CD14-positive monocyte (primary cell): ENCODE measurements around the gene SH3RF1. TPM values are rescaled to one million over a fixed set of nuclear protein-coding genes. Genes with fewer than 3 reads are reported as not detected.

Experiments used
- DNase-seq, 3 donors: peaks; one replicate each; pipeline ENCODE4 v3.0.0-alpha.2; 2011 to 2022
- H2AFZ ChIP-seq: 2 replicates; pipeline ENCODE4 v1.6.0; 2012; ENCODE audit warnings: mild to moderate bottlenecking, low read depth, low read length, inconsistent platforms; ENCODE audit not compliant: insufficient read depth, poor library complexity, severe bottlenecking
- H3K27ac ChIP-seq, 2 donors: 1 replicate in 1 of 2; 2 replicates in 1 of 2; pipeline ENCODE4 v1.5.1; 2012 to 2013; ENCODE audit warnings: low read length in 2 of 2, control low read depth in 1 of 2, inconsistent platforms in 1 of 2, low read depth in 1 of 2, mild to moderate bottlenecking in 1 of 2
- H3K27me3 ChIP-seq, 2 donors: one replicate each; pipeline versions ENCODE4 v1.6.0 to v1.6.1; 2011 to 2013; ENCODE audit warnings: low read length in 2 of 2; ENCODE audit not compliant: control insufficient read depth in 2 of 2, insufficient read depth in 2 of 2
- H3K36me3 ChIP-seq, 2 donors: replicated peaks in 1 of 2; 1 replicate in 1 of 2; 2 replicates in 1 of 2; pipeline versions ENCODE4 v1.5.1 to v1.6.1; 2012 to 2013; ENCODE audit warnings: low read length in 2 of 2, control low read depth in 1 of 2, inconsistent platforms in 1 of 2, mild to moderate bottlenecking in 1 of 2; ENCODE audit not compliant: insufficient read depth in 2 of 2, control insufficient read depth in 1 of 2
- H3K4me1 ChIP-seq, 2 donors: 1 replicate in 1 of 2; 2 replicates in 1 of 2; pipeline versions ENCODE4 v1.5.1 to v1.6.1; 2012 to 2013; ENCODE audit warnings: low read length in 2 of 2, control low read depth in 1 of 2, inconsistent platforms in 1 of 2, mild to moderate bottlenecking in 1 of 2, moderate library complexity in 1 of 2; ENCODE audit not compliant: insufficient read depth in 2 of 2, control insufficient read depth in 1 of 2
- H3K4me2 ChIP-seq: replicated peaks from 2 replicates; pipeline ENCODE3; 2012; ENCODE audit warnings: low read length, moderate library complexity, mild to moderate bottlenecking; ENCODE audit not compliant: poor library complexity, severe bottlenecking; ENCODE audit errors: extremely low read depth
- H3K4me3 ChIP-seq, 3 experiments: fragments of 200-600 bp in 1 of 3; sonication (generic) in 1 of 3; replicated peaks in 1 of 3; 1 replicate in 2 of 3; 2 replicates in 1 of 3; pipeline ENCODE4 v1.5.1; 2011 to 2013; ENCODE audit warnings: low read length in 3 of 3, mild to moderate bottlenecking in 3 of 3, control low read depth in 2 of 3, low read depth in 2 of 3, inconsistent platforms in 1 of 3, moderate library complexity in 1 of 3
- H3K79me2 ChIP-seq: 2 replicates; pipeline ENCODE4 v1.6.0; 2012; ENCODE audit warnings: mild to moderate bottlenecking, control low read depth, inconsistent platforms, low read length, moderate library complexity; ENCODE audit not compliant: insufficient read depth
- H3K9ac ChIP-seq: 2 replicates; pipeline ENCODE4 v1.6.0; 2017; ENCODE audit warnings: low read length, mild to moderate bottlenecking; ENCODE audit not compliant: insufficient read depth, poor library complexity, severe bottlenecking
- H3K9me3 ChIP-seq, 2 donors: replicated peaks in 1 of 2; 1 replicate in 1 of 2; 2 replicates in 1 of 2; pipeline versions ENCODE4 v1.5.1 to v1.6.1; 2012 to 2013; ENCODE audit warnings: low read length in 2 of 2, control low read depth in 1 of 2; ENCODE audit not compliant: control insufficient read depth in 1 of 2, insufficient read depth in 1 of 2
- H4K20me1 ChIP-seq: 2 replicates; pipeline ENCODE4 v1.6.0; 2012; ENCODE audit warnings: mild to moderate bottlenecking, low read length, control low read depth, moderate library complexity; ENCODE audit not compliant: insufficient read depth
- H3K27ac Mint-ChIP-seq, 7 donors: one replicate each; pipeline ENCODE4 v1.8.0; 2020; ENCODE audit warnings: mild to moderate bottlenecking in 7 of 7, mixed read lengths in 7 of 7, moderate library complexity in 6 of 7, inconsistent platforms in 2 of 7
- H3K27me3 Mint-ChIP-seq, 3 donors: one replicate each; pipeline ENCODE4 v1.8.0; 2021 to 2022; ENCODE audit warnings: low read depth in 3 of 3, mild to moderate bottlenecking in 3 of 3, mixed read lengths in 3 of 3, moderate library complexity in 3 of 3, inconsistent platforms in 1 of 3
- H3K36me3 Mint-ChIP-seq, 2 donors: one replicate each; pipeline ENCODE4 v1.8.0; 2020; ENCODE audit warnings: mixed read lengths in 2 of 2, inconsistent platforms in 1 of 2, mild to moderate bottlenecking in 1 of 2
- H3K4me1 Mint-ChIP-seq: one replicate; pipeline ENCODE4 v1.8.0; 2020; ENCODE audit warnings: mild to moderate bottlenecking, mixed read lengths
- H3K4me3 Mint-ChIP-seq, 2 donors: one replicate each; pipeline ENCODE4 v1.8.0; 2020; ENCODE audit warnings: mild to moderate bottlenecking in 2 of 2, mixed read lengths in 2 of 2, moderate library complexity in 1 of 2
- H3K9me3 Mint-ChIP-seq, 7 donors: one replicate each; pipeline ENCODE4 v1.8.0; 2020 to 2022; ENCODE audit warnings: mixed read lengths in 7 of 7, mild to moderate bottlenecking in 6 of 7, moderate library complexity in 6 of 7, inconsistent platforms in 2 of 7
- CTCF ChIP-seq: fragments of 200-600 bp; IDR thresholded peaks from one replicate; pipeline ENCODE4 v1.8.0; 2022; ENCODE audit warnings: antibody characterized with exemption, mild to moderate bottlenecking
- WGBS: methylation state at CpG from one replicate; pipeline ENCODE4 v1.1.5; 2013; ENCODE audit warnings: missing lambda C conversion rate; ENCODE audit not compliant: insufficient coverage; 5-methylcytosine and 5-hydroxymethylcytosine counted together
- intact Hi-C, 2 donors: fragments of 100-400 bp; cut with micrococcal nuclease; formaldehyde crosslinking; loops; one replicate each; pipeline versions ENCODE4 v1.15.0 to v1.15.1; 2023
- polyA plus RNA-seq, 3 donors: library from polyadenylated mRNA; depleted of rRNA in 1 of 3; unstranded in 2 of 3; stranded (reverse) in 1 of 3; fragments of 300-500 nt in 2 of 3; fragments of >200 nt in 1 of 3; fragmentation: Illumina TruSeq in 2 of 3; gene quantifications; 1 replicate in 2 of 3; 2 replicates in 1 of 3; pipeline ENCODE4 v1.2.3, GENCODE V29; 2012 to 2021

Gene SH3RF1
- polyA plus RNA-seq, 3 donors = 3.1 to 4.7 (median 4.4) TPM

- Histone ChIP-seq H4K20me1 (no peaks in the 10 kb centered on the region), H3K36me3 (peaks cover 6 to 47% of the 10 kb centered on the region in 2 donors), H3K27me3 (no peaks in the 10 kb centered on the region), H3K9ac (no peak overlapping the region), H2AFZ (no peak overlapping the region), H3K4me1 (peaks cover 20 to 22% of the 10 kb centered on the region in 2 donors), H3K79me2 (peaks cover 4% of the 10 kb centered on the region), H3K27ac (no peak overlapping the region), H3K9me3 (peaks cover 15 to 19% of the 10 kb centered on the region in 2 donors), H3K4me3 (no peak overlapping the region), H3K4me2 (no peak overlapping the region)
- Mint-ChIP-seq H3K9me3 (peaks cover 2 to 18% (median 16%) of the 10 kb centered on the region in 7 donors), H3K27me3 (no peaks in the 10 kb centered on the region), H3K4me1 (peaks cover 31% of the 10 kb centered on the region), H3K27ac (no peak overlapping the region), H3K4me3 (no peak overlapping the region), H3K36me3 (peaks cover 32 to 45% of the 10 kb centered on the region in 2 donors)
- intact Hi-C loops = no loop called here
- WGBS = 100% methylated on average over 3 of the region's 4 CpGs
- no peak for DNase-seq
- no peak for TF ChIP-seq CTCF
Observed at GRCh38 chr4:169094656-169095231, 176.0 kb downstream of the SH3RF1 start.

GRCh38 chr4:169092889-169093522, 177.8 kb downstream of the SH3RF1 start:
- Mint-ChIP-seq H3K9me3 (peaks cover 7 to 18% (median 16%) of the 10 kb centered on the region in 7 donors), H3K27me3 (no peaks in the 10 kb centered on the region), H3K27ac (no peak overlapping the region), H3K4me3 (no peak overlapping the region), H3K4me1 (peaks cover 14% of the 10 kb centered on the region), H3K36me3 (peaks cover 32 to 47% of the 10 kb centered on the region in 2 donors)
- no peak overlapping the region for H3K4me3 ChIP-seq
- H3K36me3 ChIP-seq = peaks cover 6 to 47% of the 10 kb centered on the region in 2 donors
- no peaks in the 10 kb centered on the region for H3K27me3 ChIP-seq
- peaks cover 4% of the 10 kb centered on the region for H3K79me2 ChIP-seq
- no peak overlapping the region for H2AFZ ChIP-seq
- no peaks in the 10 kb centered on the region for H4K20me1 ChIP-seq
- no CpG with 5 or more reads among the region's 3 CpGs for WGBS
- H3K4me1 ChIP-seq = peaks cover 3 to 5% of the 10 kb centered on the region in 2 donors
- no peak for DNase-seq
- H3K9me3 ChIP-seq = peaks cover 15 to 19% of the 10 kb centered on the region in 2 donors
- no peak for TF ChIP-seq CTCF
- H3K27ac ChIP-seq = no peak overlapping the region
- no peak overlapping the region for H3K9ac ChIP-seq
- H3K4me2 ChIP-seq = no peak overlapping the region
- intact Hi-C loops = no loop called here
